ENCODE data around the gene CPSF3. TPM values are rescaled to one million over a fixed set of nuclear protein-coding genes. Genes with fewer than 3 reads are reported as not detected.

The CPSF3 gene
- total and polyA plus RNA-seq, 7 donors: 14.4 to 33.5 (median 23.2) TPM

DNA sequence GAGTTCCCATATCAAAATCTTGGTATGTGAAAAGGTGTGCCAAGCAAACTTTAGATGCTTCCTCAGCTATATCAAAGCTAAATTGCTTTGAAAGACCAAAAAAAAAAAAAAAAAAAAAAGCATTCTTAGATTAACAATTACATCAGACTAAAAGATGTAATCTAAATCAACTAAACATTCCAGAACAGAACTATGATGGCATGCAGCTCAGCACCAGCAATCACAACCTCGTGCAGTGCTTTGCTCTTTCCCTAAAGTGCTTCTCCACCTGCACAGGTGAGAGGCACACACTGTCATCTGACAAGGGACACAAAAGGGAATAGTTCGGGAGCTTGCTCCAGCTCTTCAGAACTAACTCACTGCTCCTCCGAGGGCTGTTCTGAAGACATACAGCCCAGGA, 94.7 kb downstream of the CPSF3 start:
- no peak for TF ChIP-seq POLR2A (IDR thresholded peaks at IDR 0.05)
- TF ChIP-seq POLR2AphosphoS5 (IDR thresholded peaks at IDR 0.05): no peak
- TF ChIP-seq, protein P1, sequence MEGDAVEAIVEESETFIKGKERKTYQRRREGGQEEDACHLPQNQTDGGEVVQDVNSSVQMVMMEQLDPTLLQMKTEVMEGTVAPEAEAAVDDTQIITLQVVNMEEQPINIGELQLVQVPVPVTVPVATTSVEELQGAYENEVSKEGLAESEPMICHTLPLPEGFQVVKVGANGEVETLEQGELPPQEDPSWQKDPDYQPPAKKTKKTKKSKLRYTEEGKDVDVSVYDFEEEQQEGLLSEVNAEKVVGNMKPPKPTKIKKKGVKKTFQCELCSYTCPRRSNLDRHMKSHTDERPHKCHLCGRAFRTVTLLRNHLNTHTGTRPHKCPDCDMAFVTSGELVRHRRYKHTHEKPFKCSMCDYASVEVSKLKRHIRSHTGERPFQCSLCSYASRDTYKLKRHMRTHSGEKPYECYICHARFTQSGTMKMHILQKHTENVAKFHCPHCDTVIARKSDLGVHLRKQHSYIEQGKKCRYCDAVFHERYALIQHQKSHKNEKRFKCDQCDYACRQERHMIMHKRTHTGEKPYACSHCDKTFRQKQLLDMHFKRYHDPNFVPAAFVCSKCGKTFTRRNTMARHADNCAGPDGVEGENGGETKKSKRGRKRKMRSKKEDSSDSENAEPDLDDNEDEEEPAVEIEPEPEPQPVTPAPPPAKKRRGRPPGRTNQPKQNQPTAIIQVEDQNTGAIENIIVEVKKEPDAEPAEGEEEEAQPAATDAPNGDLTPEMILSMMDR (IDR thresholded peaks at IDR 0.05): no peak
- no peak for TF ChIP-seq EP300 (IDR thresholded peaks at IDR 0.05)
- no peak for DNase-seq
- intact Hi-C loops (cut with DNase I): no loop called here
- no peaks in the 10 kb centered on the region for H3K9me3 ChIP-seq
- H3K4me1 ChIP-seq: no peaks in the 10 kb centered on the region
- 90 to 91% methylated on average over 3 of the region's 3 CpGs for WGBS, 2 donors
- no peak overlapping the region for H3K4me3 ChIP-seq
- H3K36me3 ChIP-seq: peaks cover 0 to 81% (median 4%) of the 10 kb centered on the region in 4 donors
- H3K27ac ChIP-seq: no peak overlapping the region
- no peaks in the 10 kb centered on the region for H3K27me3 ChIP-seq

DNA sequence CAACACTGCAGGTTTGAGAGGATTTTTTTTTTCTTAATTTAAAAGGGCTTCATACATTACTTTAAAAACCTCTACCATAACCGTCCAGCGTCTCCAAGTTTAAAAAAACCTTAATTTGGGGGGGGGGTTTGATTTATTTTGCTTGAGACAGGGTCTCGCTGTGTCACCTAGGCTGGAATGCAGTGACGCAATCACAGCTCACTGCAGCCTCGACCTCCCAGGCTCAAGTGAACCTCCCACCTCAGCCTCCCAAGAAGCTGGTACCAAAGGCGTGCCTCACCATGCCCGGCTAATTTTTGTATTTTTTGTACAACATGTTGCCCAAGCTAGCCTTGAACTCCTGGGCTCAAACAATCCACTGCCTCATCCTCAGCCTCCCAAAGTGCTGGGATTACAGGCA, 95.3 kb downstream of the CPSF3 start:
- intact Hi-C loops (cut with DNase I): no loop called here
- DNase-seq: no peak
- Histone ChIP-seq H3K9me3 (no peaks in the 10 kb centered on the region), H3K27me3 (no peaks in the 10 kb centered on the region), H3K4me1 (no peaks in the 10 kb centered on the region), H3K36me3 (peaks cover under 1 to 81% (median 4%) of the 10 kb centered on the region in 4 donors), H3K4me3 (no peak overlapping the region), H3K27ac (no peak overlapping the region)
- no peak for TF ChIP-seq POLR2A (IDR thresholded peaks at IDR 0.05)
- TF ChIP-seq EP300 (IDR thresholded peaks at IDR 0.05): no peak
- TF ChIP-seq, protein P1 (IDR thresholded peaks at IDR 0.05): no peak
- TF ChIP-seq POLR2AphosphoS5 (IDR thresholded peaks at IDR 0.05): no peak
- 95 to 97% methylated on average over 7 of the region's 7 CpGs for WGBS, 2 donors

DNA sequence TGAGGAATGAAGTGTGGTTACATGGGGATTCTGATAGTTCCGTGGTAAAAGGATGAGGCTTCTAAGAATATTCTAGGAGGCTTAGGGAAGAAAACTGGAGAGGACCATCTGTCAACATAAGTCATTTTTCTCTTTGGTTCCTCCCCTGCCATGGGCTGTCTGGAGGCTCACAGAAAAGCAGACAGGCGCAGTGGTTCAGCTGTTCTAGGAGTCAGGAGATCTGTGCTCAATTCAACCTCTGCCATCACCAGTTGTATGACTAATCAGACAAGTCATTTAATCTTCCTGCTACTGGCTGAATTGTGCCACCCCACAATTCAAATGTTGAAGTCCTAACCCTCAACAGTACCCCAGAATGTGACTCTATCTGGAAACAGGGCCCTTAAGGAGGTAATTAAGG, 95.8 kb downstream of the CPSF3 start:
- Histone ChIP-seq H3K4me1 (no peaks in the 10 kb centered on the region), H3K4me3 (no peak overlapping the region), H3K27me3 (no peaks in the 10 kb centered on the region), H3K36me3 (peaks cover 4 to 86% (median 4%) of the 10 kb centered on the region in 4 donors), H3K27ac (no peak overlapping the region), H3K9me3 (no peaks in the 10 kb centered on the region)
- DNase-seq: no peak
- WGBS, 2 donors: 96 to 97% methylated on average over 2 of the region's 2 CpGs
- TF ChIP-seq, protein P1 (IDR thresholded peaks at IDR 0.05): no peak
- no peak for TF ChIP-seq POLR2AphosphoS5 (IDR thresholded peaks at IDR 0.05)
- TF ChIP-seq EP300 (IDR thresholded peaks at IDR 0.05): no peak
- no peak for TF ChIP-seq POLR2A (IDR thresholded peaks at IDR 0.05)
- intact Hi-C loops (cut with DNase I): no loop called here

Other genes starting within 250 kb of the CPSF3 start
- gene ASAP2, start 216.8 kb upstream of the CPSF3 start, total RNA-seq: 10 to 100 TPM; 22.1 to 56.5 (median 26.5) TPM
- gene ASAP2, start 216.8 kb upstream of the CPSF3 start, polyA plus RNA-seq: 10 to 100 TPM; 15.1 to 31.7 (median 25.8) TPM
- gene ITGB1BP1, start 126 bp upstream of the CPSF3 start, total RNA-seq: 10 to 100 TPM; 52.3 to 75.6 (median 61.6) TPM
- gene ITGB1BP1, start 126 bp upstream of the CPSF3 start, polyA plus RNA-seq: 10 to 100 TPM; 24.3 to 99.7 (median 47.4) TPM
- gene IAH1, start 50.9 kb downstream of the CPSF3 start, total RNA-seq: 10 to 100 TPM; 62.3 to 94.9 (median 84.9) TPM
- gene IAH1, start 50.9 kb downstream of the CPSF3 start, polyA plus RNA-seq: 10 to 100 TPM; 46.3 to 73.8 (median 72.1) TPM
- gene ADAM17, start 132.2 kb downstream of the CPSF3 start, total RNA-seq: 10 to 100 TPM; 12.1 to 17.6 (median 16.1) TPM
- 10 to 100 TPM in 2 of 3 donors, 1 to 10 TPM in 1; 3.2 to 12.8 (median 10.2) TPM for gene ADAM17, start 132.2 kb downstream of the CPSF3 start, polyA plus RNA-seq
- gene YWHAQ, start 207.3 kb downstream of the CPSF3 start, total RNA-seq: 100 to 1,000 TPM; 179 to 273 (median 229) TPM
- gene YWHAQ, start 207.3 kb downstream of the CPSF3 start, polyA plus RNA-seq: 100 to 1,000 TPM; 179 to 240 (median 201) TPM